ENCODE measurements around the gene GNG7. TPM values are rescaled to one million over a fixed set of nuclear protein-coding genes. Genes with fewer than 3 reads are reported as not detected.

GNG7 gene
- total RNA-seq, 2 donors from 2014 or later, result 8.7 to 22.9 TPM

DNA sequence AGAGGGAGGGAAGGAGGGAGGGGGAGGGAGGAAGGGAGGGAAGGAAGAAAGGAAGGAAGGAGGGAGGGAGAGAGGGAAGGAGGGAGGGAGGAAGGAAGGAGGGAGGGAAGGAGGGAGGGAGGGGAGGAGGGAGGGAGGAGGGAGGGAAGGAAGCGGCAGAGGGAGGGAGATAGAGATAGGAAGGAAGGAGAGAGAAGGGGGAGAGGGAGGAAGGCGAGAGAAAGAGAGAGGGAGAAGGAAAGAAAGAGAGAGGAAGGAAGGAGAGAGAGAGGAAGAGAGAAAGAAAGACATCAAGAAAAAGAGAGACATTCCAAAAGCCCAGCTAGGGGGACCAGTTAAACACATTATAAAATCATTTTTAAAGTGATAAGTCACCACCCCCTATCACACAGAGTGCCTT lies 62.5 kb downstream of the GNG7 start:
- DNase-seq (ENCODE audit: low spot score), result no peak
- no peaks in the 10 kb centered on the region for H3K36me3 ChIP-seq
- intact Hi-C loops (cut with DNase I), result no loop called here
- H3K4me1 ChIP-seq (replicated peaks), result no peaks in the 10 kb centered on the region
- H3K4me3 ChIP-seq, result no peak overlapping the region
- WGBS, result 74% methylated on average over 2 of the region's 2 CpGs
- no peak for TF ChIP-seq POLR2AphosphoS5 (IDR thresholded peaks at IDR 0.05)
- no peak for TF ChIP-seq POLR2A (IDR thresholded peaks at IDR 0.05)
- TF ChIP-seq CTCF (IDR thresholded peaks at IDR 0.05), result no peak
- no peaks in the 10 kb centered on the region for H3K9me3 ChIP-seq
- H3K27ac ChIP-seq, result no peak overlapping the region
- no peaks in the 10 kb centered on the region for H3K27me3 ChIP-seq (replicated peaks; ENCODE audit: insufficient read depth)

DNA sequence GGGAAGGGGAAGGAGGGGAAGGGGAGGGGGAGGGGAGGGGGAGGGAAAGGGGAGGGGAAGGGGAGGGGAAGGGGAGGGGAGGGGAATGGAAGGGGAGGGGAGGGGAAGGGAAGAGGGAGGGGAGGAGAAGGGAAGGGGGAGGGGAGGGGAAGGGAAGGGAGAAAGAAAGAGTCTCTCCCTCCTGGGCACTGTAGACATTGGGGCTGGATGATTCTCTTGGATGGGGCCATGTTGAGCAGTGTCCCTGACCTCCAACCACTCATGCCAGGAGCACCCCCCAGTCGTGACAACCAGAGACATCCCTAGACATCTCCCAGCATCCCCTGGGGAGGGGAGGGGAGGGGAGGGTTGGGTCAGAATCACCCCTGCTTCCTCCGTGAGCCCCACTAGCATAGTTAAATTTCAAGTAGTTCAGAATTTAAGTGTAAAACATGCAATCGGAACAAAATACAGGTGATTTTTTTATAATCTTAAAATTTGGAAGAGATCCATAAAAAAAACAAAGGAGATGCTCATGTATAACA lies 64.0 kb downstream of the GNG7 start:
- no peaks in the 10 kb centered on the region for H3K36me3 ChIP-seq
- no peaks in the 10 kb centered on the region for H3K27me3 ChIP-seq (replicated peaks; ENCODE audit: insufficient read depth)
- no peaks in the 10 kb centered on the region for H3K9me3 ChIP-seq
- no peak for TF ChIP-seq POLR2AphosphoS5 (IDR thresholded peaks at IDR 0.05)
- no peak for TF ChIP-seq POLR2A (IDR thresholded peaks at IDR 0.05)
- TF ChIP-seq CTCF (IDR thresholded peaks at IDR 0.05), result no peak
- DNase-seq (ENCODE audit: low spot score), result no peak
- no peak overlapping the region for H3K27ac ChIP-seq
- intact Hi-C loops (cut with DNase I), result no loop called here
- no peak overlapping the region for H3K4me3 ChIP-seq
- H3K4me1 ChIP-seq (replicated peaks), result no peaks in the 10 kb centered on the region
- WGBS, result 30% methylated on average over 3 of the region's 3 CpGs

DNA sequence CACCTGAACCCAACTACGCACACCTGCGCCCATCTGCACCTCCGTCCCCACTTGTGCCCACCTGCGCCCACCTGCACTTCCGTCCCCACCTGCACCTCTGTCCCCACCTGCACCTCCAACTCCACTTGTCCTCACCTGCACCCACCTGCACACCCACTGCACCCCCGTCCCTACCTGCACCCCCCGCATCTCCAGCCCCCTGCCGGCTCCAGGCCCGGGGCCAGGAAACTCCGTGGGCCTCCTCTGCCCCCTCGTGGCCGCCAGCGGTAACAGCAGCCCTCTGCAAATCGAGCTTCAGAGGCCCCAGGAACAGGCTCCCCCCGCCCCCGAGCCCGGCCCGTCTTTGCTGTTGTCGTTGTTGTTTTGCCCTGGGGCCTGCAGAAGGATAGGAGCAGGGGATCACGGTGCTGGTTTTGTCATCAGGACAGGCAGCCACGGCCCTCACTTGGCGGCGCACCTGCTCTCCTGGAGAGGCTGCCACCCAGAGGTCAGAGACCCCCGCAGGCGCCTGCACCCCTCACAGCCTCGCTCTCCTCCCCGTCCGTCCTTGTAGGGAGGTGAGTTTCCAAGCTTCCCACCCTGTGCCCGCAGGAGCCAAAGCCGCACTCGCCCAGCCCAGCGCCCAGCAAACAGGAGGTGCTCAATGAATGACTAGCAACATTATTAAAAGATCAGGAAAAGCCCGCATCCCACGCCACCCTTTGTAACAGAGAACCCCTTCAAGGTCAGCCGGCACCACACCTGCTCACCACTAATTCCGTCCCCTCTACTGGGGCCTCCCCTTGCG lies 65.4 kb downstream of the GNG7 start:
- 22% methylated on average over 36 of the region's 37 CpGs for WGBS
- Histone ChIP-seq H3K9me3 (no peaks in the 10 kb centered on the region), H3K4me3 (no peak overlapping the region), H3K36me3 (no peaks in the 10 kb centered on the region), H3K27ac (no peak overlapping the region), H3K27me3 (replicated peaks; ENCODE audit: insufficient read depth) (no peaks in the 10 kb centered on the region), H3K4me1 (replicated peaks) (no peaks in the 10 kb centered on the region)
- intact Hi-C loops (cut with DNase I), result no loop called here
- TF ChIP-seq POLR2A (IDR thresholded peaks at IDR 0.05) (no peak), CTCF (IDR thresholded peaks at IDR 0.05) (peak; percentile 69 to 88 (median 80))
- peak; percentile 29 for DNase-seq (ENCODE audit: low spot score)

GRCh38 chr19:2636141-2636896 lies 66.2 kb downstream of the GNG7 start:
- Histone ChIP-seq H3K36me3 (no peaks in the 10 kb centered on the region), H3K27ac (no peak overlapping the region), H3K27me3 (replicated peaks; ENCODE audit: insufficient read depth) (no peaks in the 10 kb centered on the region), H3K4me3 (no peak overlapping the region), H3K9me3 (no peaks in the 10 kb centered on the region), H3K4me1 (replicated peaks) (no peaks in the 10 kb centered on the region)
- TF ChIP-seq CTCF (IDR thresholded peaks at IDR 0.05), result no peak
- TF ChIP-seq POLR2A (IDR thresholded peaks at IDR 0.05), result no peak
- TF ChIP-seq POLR2AphosphoS5 (IDR thresholded peaks at IDR 0.05), result no peak
- 85% methylated on average over 10 of the region's 10 CpGs for WGBS
- DNase-seq (ENCODE audit: low spot score), result no peak
- intact Hi-C loops (cut with DNase I), result no loop called here
